K562 (cell line): ENCODE measurements around the gene B3GAT2. TPM values are rescaled to one million over a fixed set of nuclear protein-coding genes. Genes with fewer than 3 reads are reported as not detected.
A peak's percentile ranks its signal among the peaks of the same experiment; 100 is the strongest.

Experiments
- ATAC-seq: fragments of 200-7000 bp; cut with Tn5 transposase; 3 replicates; pipeline ENCODE4 v1.9.1; 2020; ENCODE audit warnings: moderate library complexity
- BruUV-seq: library from RNA; stranded (reverse); fragments of 400-500 nt; replicated peaks from 2 replicates; lab custom pipeline; 2021; lab: Mats Ljungman, UMichigan
- CTCF ChIA-PET: fragments of 300-600 bp; formaldehyde crosslinking; extraction: SDS; loops from one replicate; lab custom pipeline; 2021; ENCODE audit warnings: low intra/inter-chr PET ratio; lab: Yijun Ruan, JAX
- POLR2A ChIA-PET: fragments of 300-600, 350-650 bp; sonication (Branson Sonifier 250); formaldehyde crosslinking; extraction: SDS; loops from one replicate; lab custom pipeline; 2021; ENCODE audit warnings: antibody characterized with exemption, inconsistent platforms; lab: Yijun Ruan, JAX
- DNase-seq, 4 experiments: peaks; one replicate each; pipeline versions ENCODE4 v3.0.0 to v3.0.0-alpha.2; 2011 to 2018; ENCODE audit warnings: low spot score in 3 of 4, mixed read lengths in 3 of 4; ENCODE audit errors: extremely low read depth in 1 of 4
- FAIRE-seq: peaks from 2 replicates; lab custom pipeline; 2011; peaks lifted over from hg19 to GRCh38; lab: Jason Lieb, UNC
- H2AFZ ChIP-seq: 2 replicates; pipeline ENCODE4 v1.6.0; 2011; ENCODE audit warnings: low read depth, low read length, control low read depth, inconsistent platforms
- H3K27ac ChIP-seq: fragments of 200-600 bp; 3 replicates; pipeline ENCODE4 v1.8.0; 2011; ENCODE audit warnings: low read depth, mild to moderate bottlenecking, control low read depth, inconsistent platforms, low read length, moderate library complexity, mixed read lengths; ENCODE audit errors: extremely low read depth
- H3K27me3 ChIP-seq, 2 experiments: fragments of 300-600 bp in 1 of 2; 2 replicates in 1 of 2; 3 replicates in 1 of 2; pipeline versions ENCODE4 v1.6.0 to v1.8.0; 2011; ENCODE audit warnings: inconsistent platforms in 2 of 2, low read length in 2 of 2, mild to moderate bottlenecking in 1 of 2, mixed read lengths in 1 of 2, moderate library complexity in 1 of 2; ENCODE audit not compliant: control insufficient read depth in 2 of 2, insufficient read depth in 2 of 2
- H3K36me3 ChIP-seq: fragments of 300-600 bp; 3 replicates; pipeline ENCODE4 v1.8.0; 2011; ENCODE audit warnings: mild to moderate bottlenecking, low read length, inconsistent platforms; ENCODE audit not compliant: control insufficient read depth, insufficient read depth
- H3K4me1 ChIP-seq, 2 experiments: fragments of 200-600 bp in 1 of 2; replicated peaks in 1 of 2; 2 replicates in 1 of 2; 3 replicates in 1 of 2; pipeline versions ENCODE4 v1.5.1 to v1.8.0; 2011; ENCODE audit warnings: inconsistent platforms in 2 of 2, low read length in 2 of 2, mild to moderate bottlenecking in 1 of 2, mixed read lengths in 1 of 2, moderate library complexity in 1 of 2; ENCODE audit not compliant: control insufficient read depth in 2 of 2, insufficient read depth in 2 of 2
- H3K4me2 ChIP-seq: 2 replicates; pipeline ENCODE4 v1.6.1; 2011; ENCODE audit warnings: low read length, control low read depth, inconsistent platforms, mixed read lengths; ENCODE audit not compliant: insufficient read depth
- H3K4me3 ChIP-seq: fragments of 200-600 bp; sonication (generic), shearing (Covaris generic); 2 replicates; pipeline ENCODE4 v1.5.1; 2016; ENCODE audit warnings: control low read depth, inconsistent platforms
- H3K79me2 ChIP-seq: fragments of 200-600 bp; 3 replicates; pipeline ENCODE4 v1.8.0; 2011; ENCODE audit warnings: low read length, inconsistent platforms; ENCODE audit not compliant: control insufficient read depth, insufficient read depth
- H3K9ac ChIP-seq, 2 experiments: 2 replicates each; pipeline versions ENCODE4 v1.6.0 to v1.6.1; 2011; ENCODE audit warnings: low read depth in 2 of 2, low read length in 2 of 2, control low read depth in 1 of 2, inconsistent platforms in 1 of 2, mild to moderate bottlenecking in 1 of 2, mixed read lengths in 1 of 2; ENCODE audit not compliant: insufficient read depth in 1 of 2
- H3K9me1 ChIP-seq: one replicate; pipeline ENCODE4 v1.6.0; 2011; ENCODE audit warnings: inconsistent platforms, mild to moderate bottlenecking, low read length, moderate library complexity; ENCODE audit not compliant: control insufficient read depth, insufficient read depth
- H3K9me3 ChIP-seq: replicated peaks from 2 replicates; pipeline ENCODE4 v1.5.1; 2011; ENCODE audit warnings: low read depth, low read length, inconsistent platforms; ENCODE audit not compliant: control insufficient read depth, insufficient read depth
- H4K20me1 ChIP-seq: replicated peaks from 2 replicates; pipeline ENCODE4 v1.6.1; 2011; ENCODE audit warnings: low read length, inconsistent platforms, mixed read lengths; ENCODE audit not compliant: control insufficient read depth, insufficient read depth
- BCOR ChIP-seq: fragments of 450-650 bp; IDR thresholded peaks from 2 replicates; pipeline ENCODE4 v1.6.1; 2016
- CEBPG ChIP-seq, 3 experiments: fragments of 200-800 bp in 1 of 3; sonication (Bioruptor generic) in 1 of 3; sonication (generic) in 1 of 3; formaldehyde crosslinking in 1 of 3; IDR thresholded peaks in 2 of 3; conservative IDR thresholded peaks in 1 of 3; 2 replicates each; pipeline versions ENCODE4 v1.6.1 to v1.8.0; 2016 to 2022; ENCODE audit warnings: missing compliant biosample characterization in 2 of 3, missing genetic modification characterization in 2 of 3, mild to moderate bottlenecking in 1 of 3, missing genetic modification reagents in 1 of 3
- ID3 ChIP-seq, 2 experiments: fragments of 250-450 bp in 1 of 2; fragments of 450-650 bp in 1 of 2; sonication (Bioruptor Pico) in 1 of 2; IDR thresholded peaks; 2 replicates each; pipeline versions ENCODE4 v1.6.1 to v1.8.0; 2016 to 2021; ENCODE audit warnings: mild to moderate bottlenecking in 2 of 2, moderate library complexity in 2 of 2, missing compliant biosample characterization in 1 of 2, missing genetic modification characterization in 1 of 2
- JUN ChIP-seq, 2 experiments: sonication (generic) in 1 of 2; formaldehyde crosslinking in 1 of 2; IDR thresholded peaks; 2 replicates each; pipeline versions ENCODE4 v1.6.1 to v1.8.0; 2012 to 2022; ENCODE audit warnings: borderline replicate concordance in 2 of 2, mild to moderate bottlenecking in 2 of 2, improper control_type of control experiment in 1 of 2, low read depth in 1 of 2, low read length in 1 of 2, missing genetic modification reagents in 1 of 2
- MLX ChIP-seq, 2 experiments: fragments of 450-650 bp in 1 of 2; sonication (generic) in 1 of 2; formaldehyde crosslinking; conservative IDR thresholded peaks; 2 replicates each; pipeline versions ENCODE4 v1.4.0 to v1.8.1; 2020 to 2022; ENCODE audit warnings: mild to moderate bottlenecking in 1 of 2, missing genetic modification reagents in 1 of 2
- NR1H2 ChIP-seq: sonication (generic); formaldehyde crosslinking; IDR thresholded peaks from 2 replicates; pipeline ENCODE4 v1.4.0; 2020; ENCODE audit warnings: mild to moderate bottlenecking, missing genetic modification reagents
- SOX6 ChIP-seq: fragments of 450-650 bp; IDR thresholded peaks from 2 replicates; pipeline ENCODE4 v1.6.1; 2014; ENCODE audit warnings: mild to moderate bottlenecking
- ZNF324 ChIP-seq: fragments of 250-450 bp; sonication (Bioruptor Pico); IDR thresholded peaks from 2 replicates; pipeline ENCODE4 v1.4.0; 2020; ENCODE audit warnings: mild to moderate bottlenecking
- WGBS: fragments of 100-300 bp; shearing (Covaris generic); methylation state at CpG from one replicate; pipeline ENCODE4 v1.1.6; 2016; ENCODE audit warnings: low coverage, mixed read lengths; ENCODE audit not compliant: insufficient coverage; ENCODE audit errors: missing lambda C conversion rate; 5-methylcytosine and 5-hydroxymethylcytosine counted together
- in situ Hi-C: fragments of 300-500 bp; cut with MboI; formaldehyde crosslinking; loops from 4 replicates; pipeline ENCODE4 v1.15.0; 2018; ENCODE audit warnings: inconsistent platforms, mixed read lengths
- intact Hi-C: fragments of 100-400 bp; cut with micrococcal nuclease; formaldehyde crosslinking; loops from 2 replicates; pipeline ENCODE4 v1.14.2; 2022
- polyA plus RNA-seq, 8 experiments: library from polyadenylated mRNA; depleted of rRNA in 4 of 8; stranded (reverse) in 5 of 8; unstranded in 3 of 8; fragments of >200 nt; fragmentation: Nextera tagmentation in 2 of 8; fragmentation: Illumina TruSeq in 1 of 8; extraction: Ambion mirVana in 2 of 8; extraction: Trizol in 1 of 8; gene quantifications; 2 replicates each; pipeline versions ENCODE4 v1.2.1 to v1.2.3, GENCODE V29; 2011 to 2014; ENCODE audit warnings: inconsistent platforms in 1 of 8, missing spikeins in 1 of 8
- total RNA-seq, 7 experiments: library from RNA; depleted of rRNA in 6 of 7; stranded (reverse); fragments of >200 nt in 6 of 7; fragmentation: Illumina TruSeq in 2 of 7; extraction: Trizol in 2 of 7; gene quantifications; 2 replicates each; pipeline versions ENCODE4 v1.2.1 to v1.2.3, GENCODE V29; 2011 to 2021; ENCODE audit warnings: low replicate concordance in 1 of 7

Gene B3GAT2
- total and polyA plus RNA-seq, 9 of the 15 experiments (the other 6 are each of a cell fraction or from before 2014, with no cell fraction given): 0.01 to 0.43 (median 0.04) TPM; not detected in 4

- intact Hi-C loops: no loop called here
- no peak for DNase-seq
- Histone ChIP-seq H3K36me3 (no peaks in the 10 kb centered on the region), H3K27ac (no peak overlapping the region), H3K9ac (no peak overlapping the region)
- TF ChIP-seq MLX (CRISPR knock-in tag; conservative IDR thresholded peaks at IDR 0.05): no peak
- no peak for TF ChIP-seq CEBPG (CRISPR knock-in tag; IDR thresholded peaks at IDR 0.05)
- TF ChIP-seq CEBPG (tag; conservative IDR thresholded peaks at IDR 0.05 in 1 of 2, IDR thresholded peaks at IDR 0.05 in 1 of 2): 0 out of 4 replicates have a peak, but pooled peaks of 1 of the 2 experiments have one; percentile 10
- TF ChIP-seq, all 486 proteins: peak for 1
- Histone ChIP-seq H2AFZ (no peak overlapping the region), H3K4me3 (no peak overlapping the region), H3K9me3 (no peaks in the 10 kb centered on the region), H3K4me1 (no peaks in the 10 kb centered on the region), H4K20me1 (no peaks in the 10 kb centered on the region), H3K9me1 (no peaks in the 10 kb centered on the region), H3K79me2 (no peaks in the 10 kb centered on the region), H3K4me2 (no peak overlapping the region), H3K27me3 (no peaks in the 10 kb centered on the region)
- FAIRE-seq: no peak
- no peak for ATAC-seq
- POLR2A ChIA-PET: no interaction called here
- CTCF ChIA-PET: no interaction called here
- 12% methylated on average over 4 of the region's 4 CpGs for WGBS
- no TSS peak for BruUV-seq
- in situ Hi-C loops: no loop called here
Measured at GRCh38 chr6:70819646-70820045, 137.2 kb downstream of the B3GAT2 start.

- DNase-seq: no peak
- no peak for FAIRE-seq
- WGBS: 54% methylated on average over 3 of the region's 3 CpGs
- Histone ChIP-seq H3K4me1 (no peaks in the 10 kb centered on the region), H3K4me3 (no peak overlapping the region), H3K9me3 (no peaks in the 10 kb centered on the region), H3K27ac (no peak overlapping the region), H3K4me2 (no peak overlapping the region), H2AFZ (no peak overlapping the region), H3K9ac (no peak overlapping the region), H3K36me3 (no peaks in the 10 kb centered on the region), H3K9me1 (no peaks in the 10 kb centered on the region), H3K27me3 (no peaks in the 10 kb centered on the region), H4K20me1 (no peaks in the 10 kb centered on the region), H3K79me2 (no peaks in the 10 kb centered on the region)
- intact Hi-C loops: no loop called here
- in situ Hi-C loops: no loop called here
- no peak for ATAC-seq
- ChIA-PET POLR2A (no interaction called here), CTCF (no interaction called here)
- no TSS peak for BruUV-seq
- TF ChIP-seq SOX6: no peak
- no peak for TF ChIP-seq JUN (IDR thresholded peaks at IDR 0.05; ENCODE audit: borderline replicate concordance, low read depth, low read length)
- no peak for TF ChIP-seq JUN (CRISPR knock-in tag; IDR thresholded peaks at IDR 0.05; ENCODE audit: borderline replicate concordance)
- TF ChIP-seq BCOR: no peak
- TF ChIP-seq ZNF324: no peak
- no peak for TF ChIP-seq ID3 (CRISPR knock-in tag; IDR thresholded peaks at IDR 0.05)
- no peak for TF ChIP-seq ID3 (tag; IDR thresholded peaks at IDR 0.05)
- TF ChIP-seq NR1H2 (CRISPR knock-in tag): no peak
Measured at GRCh38 chr6:70813885-70814284, 143.0 kb downstream of the B3GAT2 start.
